Erythroblast (primary cell): ENCODE measurements around the gene NEURL1B.

ENCODE experiments used
- GATA1 ChIP-seq: IDR thresholded peaks from 2 replicates; pipeline ENCODE4 v1.6.1; 2011; ENCODE audit warnings: low read depth, mild to moderate bottlenecking, control low read depth, low read length, moderate library complexity
- POLR2A ChIP-seq: IDR thresholded peaks from 2 replicates; pipeline ENCODE4 v1.6.1; 2011; ENCODE audit warnings: mild to moderate bottlenecking, low read length

- TF ChIP-seq POLR2A (no peak), GATA1 (no peak)
These were observed 48.1 kb downstream of the NEURL1B start for GRCh38 chr5:172689218-172689572.
